ENCODE data around the gene CDH15.
"Not testable (repeated sequence)": the region's sequence is repeated elsewhere in the genome, so short reads cannot be mapped to it uniquely, and the experiment has no call there.

DNA sequence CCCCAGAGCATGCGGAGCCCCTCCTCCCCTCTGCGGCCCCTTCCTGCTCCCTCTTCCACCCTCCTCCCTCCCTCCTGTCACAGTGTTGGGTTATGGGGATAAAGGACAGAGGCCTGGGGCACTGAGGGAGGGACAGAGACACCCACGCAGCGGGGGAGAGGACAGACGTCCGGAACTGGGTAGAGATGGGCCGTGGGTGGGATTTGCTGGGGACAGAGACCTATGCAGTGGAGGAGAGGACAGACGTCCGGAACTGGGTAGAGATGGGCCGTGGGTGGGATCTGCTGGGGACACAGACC, 5.9 kb upstream of the CDH15 start:
- TF ChIP-seq, protein P1, sequence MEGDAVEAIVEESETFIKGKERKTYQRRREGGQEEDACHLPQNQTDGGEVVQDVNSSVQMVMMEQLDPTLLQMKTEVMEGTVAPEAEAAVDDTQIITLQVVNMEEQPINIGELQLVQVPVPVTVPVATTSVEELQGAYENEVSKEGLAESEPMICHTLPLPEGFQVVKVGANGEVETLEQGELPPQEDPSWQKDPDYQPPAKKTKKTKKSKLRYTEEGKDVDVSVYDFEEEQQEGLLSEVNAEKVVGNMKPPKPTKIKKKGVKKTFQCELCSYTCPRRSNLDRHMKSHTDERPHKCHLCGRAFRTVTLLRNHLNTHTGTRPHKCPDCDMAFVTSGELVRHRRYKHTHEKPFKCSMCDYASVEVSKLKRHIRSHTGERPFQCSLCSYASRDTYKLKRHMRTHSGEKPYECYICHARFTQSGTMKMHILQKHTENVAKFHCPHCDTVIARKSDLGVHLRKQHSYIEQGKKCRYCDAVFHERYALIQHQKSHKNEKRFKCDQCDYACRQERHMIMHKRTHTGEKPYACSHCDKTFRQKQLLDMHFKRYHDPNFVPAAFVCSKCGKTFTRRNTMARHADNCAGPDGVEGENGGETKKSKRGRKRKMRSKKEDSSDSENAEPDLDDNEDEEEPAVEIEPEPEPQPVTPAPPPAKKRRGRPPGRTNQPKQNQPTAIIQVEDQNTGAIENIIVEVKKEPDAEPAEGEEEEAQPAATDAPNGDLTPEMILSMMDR (IDR thresholded peaks at IDR 0.05) = not testable (repeated sequence)
- not testable (repeated sequence) for TF ChIP-seq POLR2A (IDR thresholded peaks at IDR 0.05)

All from ovary (tissue), 3 donors.